ENCODE data around the gene KSR1. TPM values are rescaled to one million over a fixed set of nuclear protein-coding genes. Genes with fewer than 3 reads are reported as not detected.

Gene KSR1
- total RNA-seq, 2 donors from 2014 or later: 33.7 to 46.3 TPM

- no peak for DNase-seq
- no peak overlapping the region for H3K4me3 Mint-ChIP-seq
- H3K9me3 ChIP-seq (ENCODE audit: control insufficient read depth, low read length): no peaks in the 10 kb centered on the region
- H3K27ac ChIP-seq (ENCODE audit: low read depth, low read length): no peak overlapping the region
- no peak overlapping the region for H3K4me3 ChIP-seq (ENCODE audit: low read length)
- H3K4me1 Mint-ChIP-seq: peaks cover 43% of the 10 kb centered on the region
- no peaks in the 10 kb centered on the region for H3K9me3 Mint-ChIP-seq
- WGBS, 2 experiments (ENCODE audit: insufficient coverage in 1 of 2, insufficient read length in 1 of 2): 95 to 98% methylated on average over 9 to 15 of the region's 15 CpGs
- no peaks in the 10 kb centered on the region for H3K27me3 ChIP-seq (ENCODE audit: control insufficient read depth, insufficient read depth, low read length, poor library complexity, severe bottlenecking)
- H3K27me3 Mint-ChIP-seq (ENCODE audit: insufficient read depth): no peaks in the 10 kb centered on the region
- no peak for TF ChIP-seq CTCF (conservative IDR thresholded peaks at IDR 0.05)
- H3K9ac ChIP-seq (ENCODE audit: extremely low read depth, low read length, poor library complexity, severe bottlenecking): no peak overlapping the region
- H3K36me3 ChIP-seq (ENCODE audit: control insufficient read depth, insufficient read depth, low read length): no peaks in the 10 kb centered on the region
- no peaks in the 10 kb centered on the region for H3K36me3 Mint-ChIP-seq (ENCODE audit: low read depth)
- no peak overlapping the region for H3K27ac Mint-ChIP-seq
- peaks cover 6% of the 10 kb centered on the region for H3K4me1 ChIP-seq (ENCODE audit: control insufficient read depth, insufficient read depth, low read length)
These were observed 56.5 kb downstream of the KSR1 start for GRCh38 chr17:27512511-27513346.

- H3K4me3 Mint-ChIP-seq: no peak overlapping the region
- WGBS, 2 experiments (ENCODE audit: insufficient coverage in 1 of 2, insufficient read length in 1 of 2): 90 to 95% methylated on average over 6 to 8 of the region's 8 CpGs
These were observed 57.6 kb downstream of the KSR1 start for GRCh38 chr17:27513849-27514248.

More at GRCh38 chr17:27513849-27514248, 57.6 kb downstream of the KSR1 start:
- Histone ChIP-seq H3K27ac (ENCODE audit: low read depth, low read length) (peak overlapping the region; percentile 16), H3K4me1 (ENCODE audit: control insufficient read depth, insufficient read depth, low read length) (peaks cover 6% of the 10 kb centered on the region), H3K4me3 (ENCODE audit: low read length) (no peak overlapping the region), H3K9me3 (ENCODE audit: control insufficient read depth, low read length) (no peaks in the 10 kb centered on the region), H3K27me3 (ENCODE audit: control insufficient read depth, insufficient read depth, low read length, poor library complexity, severe bottlenecking) (no peaks in the 10 kb centered on the region), H3K36me3 (ENCODE audit: control insufficient read depth, insufficient read depth, low read length) (no peaks in the 10 kb centered on the region), H3K9ac (ENCODE audit: extremely low read depth, low read length, poor library complexity, severe bottlenecking) (no peak overlapping the region)
- Mint-ChIP-seq H3K4me1 (peaks cover 52% of the 10 kb centered on the region), H3K36me3 (ENCODE audit: low read depth) (no peaks in the 10 kb centered on the region), H3K9me3 (no peaks in the 10 kb centered on the region), H3K27me3 (ENCODE audit: insufficient read depth) (peaks cover 4% of the 10 kb centered on the region), H3K27ac (peak overlapping the region; percentile 50)
- DNase-seq: no peak
- TF ChIP-seq CTCF (conservative IDR thresholded peaks at IDR 0.05): no peak
